Thyroid gland (tissue), 4 donors: ENCODE data around the gene RNF151. TPM values are rescaled to one million over a fixed set of nuclear protein-coding genes. Genes with fewer than 3 reads are reported as not detected.

Experiments used
- DNase-seq, 2 donors: peaks; one replicate each; pipeline ENCODE4 v3.0.0-alpha.2; 2019
- H3K27ac ChIP-seq, 3 donors: fragments of 200-600 bp; sonication (generic); 1 replicate in 2 of 3; 2 replicates in 1 of 3; pipeline ENCODE4 v1.5.1; 2016 to 2019; ENCODE audit warnings: mild to moderate bottlenecking in 1 of 3, moderate library complexity in 1 of 3
- H3K27me3 ChIP-seq: fragments of 200-600 bp; sonication (generic); one replicate; pipeline ENCODE4 v1.5.1; 2019
- H3K36me3 ChIP-seq, 2 donors: fragments of 200-600 bp; sonication (generic); one replicate each; pipeline ENCODE4 v1.5.1; 2016 to 2019
- H3K4me1 ChIP-seq, 2 donors: fragments of 200-600 bp; sonication (generic); one replicate each; pipeline ENCODE4 v1.5.1; 2017 to 2019
- H3K4me3 ChIP-seq, 3 donors: fragments of 200-600 bp; sonication (generic); replicated peaks in 1 of 3; 1 replicate in 2 of 3; 2 replicates in 1 of 3; pipeline ENCODE4 v1.5.1; 2016; ENCODE audit warnings: mild to moderate bottlenecking in 1 of 3
- H3K9me3 ChIP-seq: fragments of 200-600 bp; sonication (generic); one replicate; pipeline ENCODE4 v1.5.1; 2017
- POLR2A ChIP-seq, 2 donors: fragments of 450-650 bp; IDR thresholded peaks; one replicate each; pipeline ENCODE4 v1.6.1; 2017; ENCODE audit warnings: antibody characterized with exemption in 2 of 2, mild to moderate bottlenecking in 2 of 2, moderate library complexity in 1 of 2
- WGBS, 2 donors: methylation state at CpG; one replicate each; pipeline ENCODE4 v1.1.5; 2017; 5-methylcytosine and 5-hydroxymethylcytosine counted together
- intact Hi-C: fragments of 100-400 bp; cut with DNase I; formaldehyde crosslinking; loops from one replicate; pipeline ENCODE4 v1.15.1; 2023
- total RNA-seq, 4 donors: library from RNA; depleted of rRNA; stranded (reverse); fragments of >200 nt; gene quantifications; one replicate each; pipeline ENCODE4 v1.2.3, GENCODE V29; 2016
- TF ChIP-seq, protein P1 (sequence below), 6 experiments: fragments of 200-600 bp in 3 of 6; fragments of 450-650 bp in 3 of 6; sonication (generic) in 3 of 6; IDR thresholded peaks; one replicate each; pipeline ENCODE4 v1.5.1; 2016 to 2019; ENCODE audit warnings: antibody characterized with exemption in 6 of 6, mild to moderate bottlenecking in 2 of 6, inconsistent platforms in 1 of 6, moderate library complexity in 1 of 6

The RNF151 gene
- total RNA-seq, 4 donors from 2014 or later = not detected

DNA sequence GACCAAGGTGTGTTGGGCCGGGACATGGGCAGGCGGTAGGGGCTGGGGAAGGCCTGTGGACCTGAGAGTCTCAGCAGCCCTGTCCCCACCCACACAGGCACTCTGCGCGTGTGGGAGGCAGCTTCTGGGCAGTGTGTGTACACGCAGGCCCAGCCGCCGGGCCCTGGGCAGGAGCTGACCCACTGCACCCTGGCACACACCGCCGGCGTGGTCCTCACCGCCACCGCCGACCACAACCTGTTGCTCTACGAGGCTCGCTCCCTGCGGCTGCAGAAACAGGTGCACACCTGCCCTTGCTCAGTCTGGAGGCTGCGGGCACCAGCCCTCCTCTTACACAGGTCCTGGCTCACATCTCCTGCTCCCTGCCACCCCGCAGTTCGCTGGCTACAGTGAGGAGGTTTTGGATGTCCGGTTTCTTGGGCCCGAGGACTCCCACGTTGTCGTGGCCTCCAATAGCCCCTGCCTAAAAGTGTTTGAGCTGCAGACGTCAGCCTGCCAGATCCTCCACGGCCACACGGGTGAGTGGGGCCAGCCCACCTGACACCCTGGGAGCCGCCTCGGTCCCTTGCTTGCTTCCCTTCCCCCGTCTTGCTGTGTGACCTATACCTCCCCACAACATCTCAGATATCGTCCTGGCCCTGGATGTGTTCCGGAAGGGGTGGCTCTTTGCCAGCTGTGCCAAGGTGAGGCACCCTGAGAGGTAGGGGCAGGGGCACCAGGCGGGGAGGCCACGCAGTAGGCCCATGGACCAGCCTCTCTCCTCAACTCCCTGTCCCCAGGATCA, 9.0 kb downstream of the RNF151 start:
- no peaks in the 10 kb centered on the region for H3K9me3 ChIP-seq
- no peak overlapping the region for H3K27ac ChIP-seq
- WGBS, 2 donors = 92 to 94% methylated on average over 26 to 28 of the region's 33 CpGs
- intact Hi-C loops = no loop called here
- peaks cover 43 to 50% of the 10 kb centered on the region in 2 donors for H3K36me3 ChIP-seq
- TF ChIP-seq, protein P1, sequence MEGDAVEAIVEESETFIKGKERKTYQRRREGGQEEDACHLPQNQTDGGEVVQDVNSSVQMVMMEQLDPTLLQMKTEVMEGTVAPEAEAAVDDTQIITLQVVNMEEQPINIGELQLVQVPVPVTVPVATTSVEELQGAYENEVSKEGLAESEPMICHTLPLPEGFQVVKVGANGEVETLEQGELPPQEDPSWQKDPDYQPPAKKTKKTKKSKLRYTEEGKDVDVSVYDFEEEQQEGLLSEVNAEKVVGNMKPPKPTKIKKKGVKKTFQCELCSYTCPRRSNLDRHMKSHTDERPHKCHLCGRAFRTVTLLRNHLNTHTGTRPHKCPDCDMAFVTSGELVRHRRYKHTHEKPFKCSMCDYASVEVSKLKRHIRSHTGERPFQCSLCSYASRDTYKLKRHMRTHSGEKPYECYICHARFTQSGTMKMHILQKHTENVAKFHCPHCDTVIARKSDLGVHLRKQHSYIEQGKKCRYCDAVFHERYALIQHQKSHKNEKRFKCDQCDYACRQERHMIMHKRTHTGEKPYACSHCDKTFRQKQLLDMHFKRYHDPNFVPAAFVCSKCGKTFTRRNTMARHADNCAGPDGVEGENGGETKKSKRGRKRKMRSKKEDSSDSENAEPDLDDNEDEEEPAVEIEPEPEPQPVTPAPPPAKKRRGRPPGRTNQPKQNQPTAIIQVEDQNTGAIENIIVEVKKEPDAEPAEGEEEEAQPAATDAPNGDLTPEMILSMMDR (IDR thresholded peaks at IDR 0.05) = no peak
- no peak for TF ChIP-seq POLR2A (IDR thresholded peaks at IDR 0.05)
- no peak overlapping the region for H3K4me3 ChIP-seq
- H3K27me3 ChIP-seq = peaks cover 13% of the 10 kb centered on the region
- peaks cover 12 to 26% of the 10 kb centered on the region in 2 donors for H3K4me1 ChIP-seq
- no peak for DNase-seq

DNA sequence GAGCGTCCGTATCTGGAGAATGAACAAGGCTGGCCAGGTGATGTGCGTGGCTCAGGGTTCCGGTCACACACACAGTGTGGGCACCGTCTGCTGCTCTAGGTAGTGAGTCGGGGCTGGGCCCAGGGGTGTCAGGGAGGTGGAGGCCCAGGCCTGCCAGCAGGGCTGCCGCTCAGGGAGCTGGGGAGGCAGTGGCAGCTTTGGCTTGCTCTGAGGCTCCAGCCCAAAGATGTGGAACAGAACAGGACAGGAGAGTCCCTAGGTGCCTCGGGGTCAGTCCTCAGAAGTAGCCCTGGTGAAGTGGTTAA, 9.5 kb downstream of the RNF151 start:
- H3K27ac ChIP-seq = no peak overlapping the region
- no peaks in the 10 kb centered on the region for H3K9me3 ChIP-seq
- WGBS, 2 donors = 90 to 92% methylated on average over 2 to 5 of the region's 8 CpGs
- DNase-seq = no peak
- H3K4me1 ChIP-seq = peaks cover 8 to 21% of the 10 kb centered on the region in 2 donors
- H3K36me3 ChIP-seq = peaks cover 43 to 50% of the 10 kb centered on the region in 2 donors
- peaks cover 13% of the 10 kb centered on the region for H3K27me3 ChIP-seq
- no peak overlapping the region for H3K4me3 ChIP-seq
- TF ChIP-seq, protein P1 (IDR thresholded peaks at IDR 0.05) = no peak
- TF ChIP-seq POLR2A (IDR thresholded peaks at IDR 0.05) = no peak
- intact Hi-C loops = no loop called here

DNA sequence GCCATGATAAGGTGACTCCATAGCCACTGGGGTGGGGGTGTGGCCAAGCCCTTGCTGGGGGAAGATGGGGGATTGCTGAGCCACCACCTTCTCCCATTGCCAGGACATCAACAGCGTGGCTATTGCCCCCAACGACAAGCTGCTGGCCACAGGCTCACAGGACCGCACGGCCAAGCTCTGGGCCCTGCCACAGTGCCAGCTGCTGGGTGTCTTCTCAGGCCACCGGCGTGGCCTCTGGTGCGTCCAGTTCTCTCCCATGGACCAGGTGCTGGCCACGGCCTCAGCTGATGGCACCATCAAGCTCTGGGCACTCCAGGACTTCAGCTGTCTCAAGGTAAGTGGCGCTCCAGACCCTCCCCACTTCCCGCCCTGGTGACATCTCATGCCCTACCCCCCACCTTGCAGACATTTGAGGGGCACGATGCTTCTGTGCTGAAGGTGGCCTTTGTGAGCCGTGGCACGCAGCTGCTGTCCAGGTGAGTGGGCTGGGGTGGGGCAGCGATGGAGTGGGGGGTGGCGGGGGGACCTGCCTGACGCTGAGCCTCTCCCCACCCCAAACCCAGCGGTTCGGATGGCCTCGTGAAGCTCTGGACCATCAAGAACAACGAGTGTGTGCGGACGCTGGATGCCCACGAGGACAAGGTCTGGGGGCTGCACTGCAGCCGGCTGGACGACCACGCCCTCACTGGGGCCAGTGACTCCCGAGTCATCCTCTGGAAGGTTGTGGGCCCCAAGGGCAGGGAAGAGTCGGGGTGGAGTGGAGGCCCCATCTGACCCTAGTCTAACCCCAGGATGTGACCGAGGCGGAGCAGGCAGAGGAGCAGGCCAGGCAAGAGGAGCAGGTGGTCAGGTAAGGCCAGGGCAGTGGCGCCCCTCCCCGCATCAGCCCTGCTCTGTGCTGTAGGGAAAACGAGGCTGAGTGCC, 10.6 kb downstream of the RNF151 start:
- 92 to 99% methylated on average over 12 to 22 of the region's 33 CpGs for WGBS, 2 donors
- Histone ChIP-seq H3K4me3 (no peak overlapping the region), H3K27ac (no peak overlapping the region), H3K27me3 (peaks cover 13% of the 10 kb centered on the region), H3K9me3 (no peaks in the 10 kb centered on the region), H3K4me1 (peaks cover 5 to 18% of the 10 kb centered on the region in 2 donors), H3K36me3 (peaks cover 43 to 50% of the 10 kb centered on the region in 2 donors)
- TF ChIP-seq, protein P1 (IDR thresholded peaks at IDR 0.05) = no peak
- no peak for TF ChIP-seq POLR2A (IDR thresholded peaks at IDR 0.05)
- no peak for DNase-seq
- intact Hi-C loops = no loop called here

DNA sequence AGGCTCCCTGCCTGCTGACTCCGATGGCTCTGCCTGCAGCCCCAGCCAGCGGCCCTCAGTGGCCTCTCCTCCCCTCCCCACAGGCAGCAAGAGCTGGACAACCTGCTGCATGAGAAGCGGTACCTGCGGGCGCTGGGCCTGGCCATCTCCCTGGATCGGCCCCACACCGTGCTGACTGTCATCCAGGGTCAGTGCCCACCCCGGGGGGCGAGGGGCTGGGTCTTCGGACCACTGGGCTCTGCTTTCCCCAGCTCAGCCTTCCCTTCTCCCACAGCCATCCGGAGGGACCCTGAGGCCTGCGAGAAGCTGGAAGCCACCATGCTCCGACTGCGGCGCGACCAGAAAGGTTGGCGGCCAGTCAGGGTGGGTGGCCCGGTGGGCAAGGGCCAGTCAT, 11.2 kb downstream of the RNF151 start:
- TF ChIP-seq POLR2A (IDR thresholded peaks at IDR 0.05) = no peak
- TF ChIP-seq, protein P1 (IDR thresholded peaks at IDR 0.05) = no peak

More for the DNA sequence above, 11.2 kb downstream of the RNF151 start:
- Histone ChIP-seq H3K36me3 (peaks cover 43 to 50% of the 10 kb centered on the region in 2 donors), H3K27ac (no peak overlapping the region), H3K4me3 (no peak overlapping the region), H3K27me3 (peaks cover 13% of the 10 kb centered on the region), H3K9me3 (no peaks in the 10 kb centered on the region), H3K4me1 (peaks cover 1 to 13% of the 10 kb centered on the region in 2 donors)
- intact Hi-C loops = no loop called here
- 93 to 95% methylated on average over 10 to 13 of the region's 18 CpGs for WGBS, 2 donors
- DNase-seq = no peak
